Measurements from ENCODE around the gene STAT5B.
A peak's percentile ranks its signal among the peaks of the same experiment; 100 is the strongest.
"Not testable (repeated sequence)": the region's sequence is repeated elsewhere in the genome, so short reads cannot be mapped to it uniquely, and the experiment has no call there.

STAT5B gene

DNA sequence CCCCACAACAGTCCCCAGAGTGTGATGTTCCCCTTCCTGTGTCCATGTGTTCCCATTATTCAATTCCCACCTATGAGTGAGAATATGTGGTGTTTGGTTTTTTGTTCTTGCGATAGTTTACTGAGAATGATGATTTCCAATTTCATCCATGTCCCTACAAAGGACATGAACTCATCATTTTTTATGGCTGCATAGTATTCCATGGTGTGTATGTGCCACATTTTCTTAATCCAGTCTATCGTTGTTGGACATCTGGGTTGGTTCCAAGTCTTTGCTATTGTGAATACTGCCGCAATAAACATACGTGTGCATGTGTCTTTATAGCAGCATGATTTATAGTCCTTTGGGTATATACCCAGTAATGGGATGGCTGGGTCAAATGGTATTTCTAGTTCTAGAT, 11.8 kb downstream of the STAT5B start:
- DNase-seq = not testable (repeated sequence)

DNA sequence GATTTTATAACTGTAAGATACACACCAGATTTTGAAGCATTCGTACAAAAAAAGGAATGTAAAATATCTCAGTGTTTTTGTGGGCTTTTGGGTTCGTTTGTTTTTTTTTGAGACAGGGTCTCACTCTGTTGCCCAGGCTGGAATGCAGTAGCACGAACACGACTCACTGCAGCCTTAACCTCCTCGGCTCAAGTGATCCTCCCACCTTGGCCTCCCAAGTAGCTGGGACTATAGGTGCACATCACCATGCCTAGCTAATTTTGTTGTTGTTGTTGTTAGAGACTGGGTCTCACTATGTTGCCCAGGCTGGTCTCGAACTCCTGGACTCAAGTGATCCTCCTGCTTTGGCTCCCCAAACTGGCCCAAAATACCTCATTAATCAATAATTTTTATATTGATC, 15.9 kb downstream of the STAT5B start:
- DNase-seq = no peak

DNA sequence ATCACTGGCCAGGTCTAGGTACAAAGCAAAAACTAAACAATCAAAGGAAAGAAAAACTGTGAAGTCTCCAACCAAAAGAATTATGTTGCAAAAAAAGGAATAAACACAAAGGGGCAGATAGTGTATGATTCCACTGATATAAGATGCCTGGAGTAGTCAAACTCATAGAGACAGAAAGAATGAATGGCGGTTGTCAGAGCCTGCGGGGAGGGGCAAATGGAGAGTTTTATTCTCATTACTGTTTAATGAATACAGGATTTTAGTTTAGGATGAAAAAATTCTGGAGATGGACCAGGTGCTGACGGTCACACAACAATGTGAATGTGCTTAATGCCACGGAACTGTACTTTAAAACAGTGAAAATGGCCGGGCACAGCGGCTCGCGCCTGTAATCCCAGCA, 20.7 kb downstream of the STAT5B start:
- DNase-seq = no peak

DNA sequence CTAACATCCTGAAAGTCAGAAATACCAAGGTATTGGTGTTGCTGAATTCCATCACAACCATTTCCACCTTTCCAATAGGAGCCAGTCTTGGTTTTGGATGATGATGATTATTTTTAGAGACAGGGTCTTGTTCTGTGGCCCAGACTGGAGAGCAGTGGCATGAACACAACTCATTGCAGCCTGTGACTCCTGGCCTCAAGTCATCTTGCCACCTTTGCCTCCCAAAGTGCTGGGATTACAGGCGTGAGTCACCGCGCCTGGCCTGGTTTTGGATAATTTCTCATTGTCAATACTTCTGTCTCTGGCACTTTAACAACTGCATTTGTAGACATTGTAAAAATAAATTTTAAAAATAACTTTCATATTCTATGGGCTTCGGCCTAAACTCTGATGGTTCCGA, 22.6 kb downstream of the STAT5B start:
- no peak for DNase-seq

DNA sequence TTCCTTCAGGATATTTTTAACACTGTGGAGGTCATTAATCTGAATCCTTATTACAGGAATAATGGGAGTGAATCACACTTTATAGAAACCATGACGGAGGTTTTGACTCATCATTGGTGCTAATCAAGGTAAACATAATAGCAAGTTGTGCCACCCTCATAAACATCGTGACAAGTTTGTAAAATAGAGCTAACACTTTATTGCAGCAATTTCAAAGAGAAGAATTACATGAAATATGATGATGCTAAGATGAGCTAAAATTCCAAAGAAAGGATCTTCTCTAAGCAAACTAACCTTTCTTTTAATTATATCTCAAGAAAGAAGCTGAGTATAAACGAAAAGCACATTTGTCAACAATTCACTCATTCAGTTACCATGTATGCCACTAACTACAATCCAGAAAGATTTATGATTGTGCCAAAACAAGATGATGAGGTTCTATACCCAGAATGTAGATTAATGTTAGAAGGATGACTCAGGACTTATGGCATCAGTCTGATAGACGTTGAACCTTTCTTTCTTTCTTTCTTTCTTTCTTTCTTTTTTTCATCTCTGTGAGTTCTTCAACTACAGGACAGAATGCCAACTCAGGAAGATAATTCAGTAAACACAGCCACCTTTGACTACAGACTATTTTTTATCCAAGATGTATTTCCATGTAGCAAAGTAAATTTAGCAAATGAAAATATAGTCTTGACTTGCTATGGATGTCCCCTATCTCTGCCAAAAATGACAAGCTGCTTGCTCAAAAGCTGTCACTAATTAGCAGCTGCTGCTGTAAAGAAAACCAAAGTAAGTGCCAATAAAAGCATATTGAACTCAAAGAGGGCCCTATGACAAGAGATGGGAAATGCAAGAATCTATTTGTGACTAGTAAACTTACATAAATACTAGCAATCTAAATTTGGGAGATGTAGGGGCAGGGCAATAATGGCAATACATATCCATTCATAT, 23.3 kb downstream of the STAT5B start:
- no peak for DNase-seq

DNA sequence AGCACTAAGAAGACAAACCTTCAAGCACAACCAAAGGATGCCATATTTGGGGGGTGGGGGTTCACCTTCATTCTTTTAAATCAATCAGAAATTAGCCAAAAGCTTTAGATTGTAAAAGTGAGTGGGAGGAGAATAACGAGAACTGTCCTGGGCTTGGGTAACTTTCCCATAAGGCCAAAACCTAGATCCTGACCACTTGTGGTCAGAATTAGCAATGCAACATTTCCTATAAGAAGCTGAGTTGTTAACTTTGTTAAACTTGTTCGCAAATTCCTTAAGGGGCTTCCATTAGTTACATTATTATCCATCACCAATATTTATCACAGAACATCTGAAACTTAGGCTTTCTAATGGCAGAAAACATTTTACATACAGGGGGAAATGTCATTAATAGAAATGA, 25.1 kb downstream of the STAT5B start:
- DNase-seq = peak; percentile 75

DNA sequence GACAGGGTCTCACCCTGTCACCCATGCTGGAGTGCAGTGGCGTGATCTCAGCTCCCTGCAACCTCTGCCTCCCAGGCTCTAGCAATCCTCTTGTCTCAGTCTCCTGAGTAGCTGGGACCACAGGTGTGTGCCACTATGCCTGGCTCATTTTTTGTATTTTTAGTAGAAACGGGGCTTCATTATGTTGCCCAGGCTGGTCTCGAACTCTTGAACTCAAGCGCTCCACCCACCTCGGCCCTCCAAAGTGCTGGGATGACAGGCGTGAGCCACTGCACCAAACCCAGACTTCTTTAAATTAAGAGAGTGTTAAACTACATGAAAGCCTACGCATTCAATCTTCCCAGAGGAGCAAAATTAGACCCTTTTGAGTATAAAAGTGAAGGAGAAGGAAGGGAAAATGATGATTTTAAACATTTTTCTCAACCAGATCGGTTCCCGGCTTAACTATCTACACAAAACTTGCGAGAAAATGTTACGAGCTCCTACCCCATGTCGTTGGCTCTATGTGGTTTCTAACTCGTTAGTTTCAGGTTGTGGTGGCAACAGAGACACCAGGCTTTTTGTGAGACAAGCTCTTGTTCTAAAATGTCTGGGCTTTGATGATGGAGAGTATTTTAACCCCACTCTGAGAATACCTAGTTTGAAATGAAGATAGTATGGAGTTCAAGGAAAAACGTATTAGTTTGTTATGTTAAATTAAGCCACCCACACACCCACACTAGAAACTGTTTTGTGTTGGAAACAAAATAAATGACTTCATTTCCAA, 26.3 kb downstream of the STAT5B start:
- no peak for DNase-seq

DNA sequence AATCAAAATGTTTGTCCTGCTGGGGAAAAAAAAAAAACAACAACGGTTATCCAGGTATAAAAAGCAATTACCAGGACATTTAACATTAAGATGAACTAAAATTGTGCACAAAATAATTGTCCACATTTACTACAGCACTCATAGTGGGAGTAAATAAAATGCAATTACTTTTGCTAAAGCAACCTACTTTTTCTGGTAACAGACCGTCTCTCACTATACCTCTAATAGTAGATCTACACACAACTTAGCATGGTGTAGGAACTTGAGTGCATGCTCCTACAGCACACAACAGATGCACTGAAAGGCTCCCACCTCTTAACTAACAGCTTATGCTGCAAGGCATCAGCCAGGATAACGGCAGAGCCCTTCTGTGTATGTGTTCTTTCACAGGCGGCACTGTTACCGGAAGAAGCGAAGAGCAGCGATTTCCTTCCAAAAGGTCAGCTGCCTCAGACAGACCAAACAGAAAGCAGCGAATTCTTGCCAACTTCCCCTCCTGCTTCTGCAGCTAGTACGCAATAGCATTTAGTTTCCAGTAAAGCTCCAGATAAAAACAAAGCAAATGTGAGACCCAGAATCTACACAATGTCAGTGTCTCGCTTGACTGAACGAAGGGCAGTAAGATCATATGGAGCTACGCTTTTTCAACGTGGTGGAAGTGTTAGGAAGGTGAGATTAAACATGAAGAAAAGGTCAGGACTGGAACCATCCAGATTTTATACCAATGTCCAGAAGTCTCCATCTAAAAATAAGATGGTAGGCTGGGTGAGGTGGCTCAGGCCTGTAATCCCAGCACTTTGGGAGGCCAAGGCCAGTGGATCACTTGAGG, 27.6 kb downstream of the STAT5B start:
- peak; percentile 92 for DNase-seq

DNA sequence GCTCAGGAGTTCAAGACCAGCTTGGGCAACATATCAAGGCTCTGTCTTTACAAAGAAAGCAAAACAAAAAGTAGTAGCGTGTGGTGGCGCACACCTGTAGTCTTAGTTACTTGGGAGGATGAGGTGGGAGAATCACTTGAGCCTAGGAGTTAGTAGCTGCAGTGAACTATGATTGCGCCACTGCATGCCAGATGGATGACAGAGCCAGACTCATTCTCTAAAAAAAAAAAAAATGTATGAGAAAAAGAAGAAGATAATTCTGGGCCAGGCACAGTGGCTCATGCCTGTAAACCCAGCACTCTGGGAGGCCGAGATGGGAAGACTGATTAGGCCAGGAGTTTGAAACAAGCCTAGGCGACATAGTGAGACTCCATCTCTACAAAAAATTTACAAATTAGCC, 28.5 kb downstream of the STAT5B start:
- peak; percentile 23 for DNase-seq

DNA sequence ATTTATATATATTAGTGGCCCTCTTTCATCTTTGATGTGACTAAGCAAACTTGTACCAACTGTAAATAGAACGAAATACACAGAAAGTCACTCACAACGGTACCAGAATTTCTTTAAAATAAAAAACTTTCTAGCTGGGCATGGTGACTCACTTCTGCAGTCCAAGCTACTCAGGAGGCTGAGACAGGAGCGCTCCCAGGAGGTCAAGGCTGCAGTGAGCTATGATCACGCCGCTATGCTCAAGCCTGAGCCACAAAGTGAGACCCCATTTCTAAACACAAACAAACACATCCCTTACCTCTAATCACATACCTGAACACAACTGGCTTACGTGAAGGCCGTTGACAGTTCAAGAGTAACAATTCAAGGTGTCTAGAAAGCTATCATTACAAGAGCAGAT, 29.7 kb downstream of the STAT5B start:
- DNase-seq = no peak

DNA sequence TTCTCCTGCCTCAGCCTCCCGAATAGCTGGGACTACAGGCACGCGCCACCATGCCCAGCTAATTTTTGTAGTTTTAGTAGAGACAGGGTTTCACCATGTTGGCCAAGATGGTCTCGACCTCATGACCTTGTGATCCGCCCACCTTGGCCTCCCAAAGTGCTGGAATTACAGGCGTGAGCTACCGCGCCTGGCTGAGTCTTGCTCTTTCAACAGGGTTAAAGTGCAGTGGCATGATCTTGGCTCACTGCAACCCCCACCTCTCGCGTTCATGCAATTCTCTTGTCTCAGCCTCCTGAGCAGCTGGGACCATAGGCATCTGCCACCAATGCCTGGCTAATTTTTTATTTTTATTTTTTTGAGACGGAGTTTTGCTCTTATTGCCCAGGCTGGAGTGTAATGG, 31.0 kb downstream of the STAT5B start:
- DNase-seq = not testable (repeated sequence)

DNA sequence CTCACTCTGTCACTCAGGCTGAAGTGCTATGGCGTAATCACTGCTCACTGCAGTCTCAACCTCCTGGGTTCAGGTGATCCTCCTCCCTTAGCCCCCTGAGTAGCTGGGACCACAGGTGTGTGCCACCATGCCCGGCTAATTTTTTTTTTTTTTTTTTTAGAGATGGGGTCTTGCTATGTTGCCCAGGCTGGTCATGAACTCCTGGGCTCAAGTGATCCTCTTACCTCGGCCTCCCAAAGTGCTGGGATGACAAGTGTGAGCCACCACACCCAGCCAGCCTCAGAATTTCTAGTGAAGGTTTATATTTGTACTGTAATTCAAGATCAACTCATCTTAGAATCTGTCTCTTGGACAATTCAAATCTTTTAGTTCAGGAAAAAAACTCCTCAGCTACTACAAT, 32.1 kb downstream of the STAT5B start:
- DNase-seq = not testable (repeated sequence)

DNA sequence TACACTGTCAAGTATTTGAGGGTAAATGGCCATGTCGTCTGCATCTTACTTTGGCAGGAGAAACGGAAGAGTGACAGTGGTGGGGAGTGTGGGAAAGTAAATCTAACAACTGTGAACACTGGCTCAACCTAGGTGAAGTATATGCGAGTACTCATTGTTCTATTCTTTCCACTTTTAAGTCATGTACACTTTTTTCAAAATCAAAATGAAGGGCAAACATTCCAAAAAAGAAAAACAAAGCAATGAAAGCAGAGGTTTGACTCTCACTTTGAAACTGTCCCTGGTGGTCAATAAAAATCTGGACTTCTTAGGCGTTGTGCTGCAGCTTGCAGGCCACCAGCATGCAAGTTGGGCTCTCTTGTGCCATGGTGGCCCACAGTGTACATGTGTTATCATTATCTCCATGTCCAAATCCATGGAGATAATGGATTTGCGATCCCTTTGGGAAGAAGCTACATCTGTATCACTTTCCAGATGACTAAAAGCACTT, 32.7 kb downstream of the STAT5B start:
- no peak for DNase-seq

DNA sequence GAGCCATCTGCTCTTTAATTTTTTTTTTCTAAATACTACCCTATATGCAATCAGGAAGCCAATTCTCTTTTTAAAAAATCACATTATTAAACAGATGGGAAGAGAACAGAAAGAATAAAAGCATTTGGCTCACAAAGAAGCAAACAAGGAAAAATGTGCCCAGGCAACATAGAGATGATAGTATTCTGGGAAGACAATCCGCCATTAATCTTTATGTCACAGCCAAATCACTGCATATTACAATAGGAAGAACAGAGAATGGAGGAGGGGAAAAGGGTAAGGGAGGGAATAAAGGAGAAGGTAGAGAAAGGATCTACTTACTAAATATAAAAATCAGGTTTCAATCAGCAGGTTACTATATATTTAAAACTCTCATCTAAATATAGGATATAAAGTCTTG, 34.3 kb downstream of the STAT5B start:
- no peak for DNase-seq

DNA sequence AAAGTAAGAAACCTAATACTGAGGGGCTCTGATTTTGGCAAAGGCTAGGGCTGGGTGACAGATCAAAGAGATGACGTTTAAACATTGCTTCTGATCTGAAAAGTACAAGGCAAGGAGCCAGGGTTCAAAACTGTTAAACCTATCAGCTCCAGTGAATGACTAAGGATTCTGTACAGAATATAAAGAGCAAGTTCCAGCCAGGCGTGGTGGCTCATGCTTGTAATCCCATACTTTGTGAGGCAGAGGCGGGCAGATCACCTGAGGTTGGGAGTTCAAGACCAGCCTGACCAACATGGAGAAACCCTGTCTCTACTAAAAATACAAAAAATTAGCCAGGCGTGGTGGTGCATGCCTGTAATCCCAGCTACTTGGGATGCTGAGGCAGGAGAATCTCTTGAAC, 35.3 kb downstream of the STAT5B start:
- DNase-seq = not testable (repeated sequence)

DNA sequence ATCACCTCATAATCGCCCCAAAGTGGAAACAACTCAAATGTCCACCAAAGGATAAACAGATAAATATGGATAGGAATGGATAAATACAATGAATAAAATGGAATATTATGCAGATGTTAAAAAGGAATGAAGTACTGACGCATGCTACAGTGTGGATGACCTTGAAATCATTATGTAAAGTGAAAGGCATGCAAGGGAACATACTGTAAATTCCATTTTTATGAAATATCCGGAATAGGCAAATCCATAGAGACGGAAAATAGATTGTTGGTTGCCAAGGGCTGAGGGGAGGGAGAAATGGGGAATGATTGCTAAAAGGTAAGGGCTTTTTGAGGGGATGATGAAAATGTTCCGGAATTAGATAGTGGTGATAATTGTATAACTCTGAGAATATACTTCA, 36.0 kb downstream of the STAT5B start:
- DNase-seq = no peak

DNA sequence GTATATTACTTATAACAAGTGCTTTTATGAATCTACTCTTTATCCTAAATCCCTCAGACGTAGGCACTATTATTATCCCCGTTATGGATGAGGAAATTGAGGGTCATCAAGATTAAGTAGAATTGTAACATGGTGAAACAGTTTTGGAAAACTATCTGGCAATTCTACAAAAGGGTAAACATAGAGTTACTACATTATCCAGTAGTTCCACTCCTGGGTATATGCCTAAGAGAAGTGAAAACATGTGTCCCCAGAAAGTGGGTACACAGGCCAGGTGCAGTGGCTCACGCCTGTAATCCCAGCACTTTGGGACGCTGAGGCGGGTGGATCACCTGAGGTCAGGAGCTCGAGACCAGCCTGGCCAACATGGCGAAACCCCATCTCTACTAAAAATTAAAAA, 36.6 kb downstream of the STAT5B start:
- DNase-seq = not testable (repeated sequence)

DNA sequence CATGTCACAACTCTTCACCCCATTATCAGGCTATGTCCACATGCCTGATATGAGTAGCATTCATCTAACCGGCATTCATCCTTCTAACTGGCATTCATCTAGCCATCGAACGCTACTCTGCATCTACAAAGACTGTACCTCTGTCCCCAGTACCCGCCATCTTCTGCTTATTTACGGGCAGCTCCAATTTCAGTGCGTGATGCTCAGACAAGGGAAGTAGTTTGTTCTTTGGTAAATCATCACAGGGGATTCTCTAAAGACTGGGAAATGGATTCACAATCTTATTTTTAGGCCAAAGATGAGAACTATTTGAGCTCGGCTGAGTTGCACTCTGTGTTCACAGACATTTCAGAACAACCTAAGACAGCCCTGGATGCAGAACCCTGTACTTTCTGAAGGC, 39.4 kb downstream of the STAT5B start:
- DNase-seq = no peak

DNA sequence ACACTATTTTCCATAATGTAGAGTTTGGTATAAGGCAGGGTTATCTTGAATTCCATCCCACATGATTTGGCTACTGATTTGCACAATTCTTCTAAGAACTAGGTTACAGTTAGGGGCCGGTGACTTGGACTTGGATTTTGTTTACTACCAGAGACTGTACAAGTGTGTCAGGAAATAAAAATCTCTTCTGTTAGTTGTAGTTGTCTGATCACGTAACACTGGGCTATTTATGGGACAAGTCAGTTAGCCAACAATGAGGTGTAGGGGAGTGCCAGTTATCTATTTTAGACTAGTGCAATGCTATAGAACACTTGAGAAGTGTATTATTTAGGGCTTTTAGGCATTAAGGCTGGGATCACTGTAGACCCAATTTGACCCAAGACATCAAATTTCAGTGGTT, 42.2 kb downstream of the STAT5B start:
- no peak for DNase-seq

DNA sequence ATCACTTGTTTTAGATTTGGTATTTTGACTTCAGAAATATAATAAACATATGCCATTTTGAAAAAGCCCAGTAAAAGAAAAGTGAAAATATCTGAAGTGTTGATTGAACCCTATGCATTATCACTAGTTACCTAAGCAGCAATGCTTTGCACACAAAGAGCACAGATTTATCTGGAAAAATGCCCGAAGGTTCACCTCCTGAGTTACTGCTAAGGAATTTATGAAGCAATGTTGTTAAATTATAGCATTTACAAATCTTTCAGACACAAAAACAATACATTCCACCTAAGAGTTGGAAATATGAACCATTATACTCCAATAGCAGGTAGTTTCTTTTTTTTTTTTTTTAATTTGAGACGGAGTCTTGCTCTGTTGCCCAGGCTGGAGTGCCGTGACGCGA, 43.0 kb downstream of the STAT5B start:
- no peak for DNase-seq

DNA sequence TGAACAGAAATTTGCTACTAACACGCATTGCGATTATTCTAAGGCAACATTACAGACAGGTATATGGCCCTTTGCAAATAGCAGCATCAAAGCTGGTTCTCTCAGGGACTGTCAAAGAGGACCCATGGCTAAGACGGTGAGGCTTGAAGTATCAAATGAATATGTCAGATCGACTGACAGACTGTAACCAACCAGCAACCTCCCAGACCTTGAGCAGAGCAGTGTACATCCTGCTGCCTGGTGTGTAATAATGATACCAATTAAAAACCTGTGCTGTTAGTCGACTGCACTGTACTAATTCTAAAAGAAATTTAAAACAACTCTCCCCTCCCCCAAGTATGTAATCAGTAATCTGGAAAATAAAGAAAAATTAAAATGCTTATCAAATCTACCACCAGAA, 46.0 kb downstream of the STAT5B start:
- no peak for DNase-seq

DNA sequence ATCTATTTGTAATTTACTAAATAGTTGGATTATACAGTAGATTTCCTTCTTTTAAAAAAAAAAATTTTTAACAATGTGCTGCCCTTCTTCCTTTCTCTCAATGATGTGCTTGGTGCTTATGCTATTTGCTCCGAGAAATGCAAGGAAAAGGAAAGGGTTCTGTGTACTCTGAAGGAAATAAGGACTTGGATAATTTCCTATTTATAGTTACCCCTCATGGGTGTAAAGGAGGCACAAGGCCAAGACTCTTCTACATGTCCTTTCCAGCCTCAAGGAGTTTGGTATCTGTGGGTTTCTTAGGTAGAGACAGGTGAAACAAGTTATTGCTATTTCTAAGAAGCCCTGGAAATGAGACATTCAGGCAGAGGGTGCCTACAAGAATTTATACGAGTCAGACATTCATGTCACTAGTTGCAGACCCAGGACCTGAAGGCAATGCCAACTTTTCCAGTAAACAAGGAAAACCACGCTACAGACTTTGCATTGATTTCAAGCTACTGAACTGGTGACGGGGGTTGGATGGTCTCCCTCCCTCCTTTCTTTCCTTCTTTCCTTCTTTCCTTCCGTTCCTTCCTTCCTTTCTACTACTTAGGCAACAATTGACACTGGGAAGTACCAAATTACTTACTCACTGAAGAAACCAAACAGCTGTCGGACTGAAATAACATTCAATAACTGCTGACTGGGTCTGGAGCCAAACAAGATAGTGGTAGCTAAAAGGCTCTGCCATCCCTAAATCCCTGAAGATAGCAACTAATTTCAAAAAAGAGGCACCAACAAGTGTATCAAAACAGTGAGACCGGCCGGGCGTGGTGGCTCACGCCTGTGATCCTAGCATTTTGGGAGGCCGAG, 48.1 kb downstream of the STAT5B start:
- no peak for DNase-seq
